SK-N-SH (cell line): ENCODE data around the gene PAPOLA. TPM values are rescaled to one million over a fixed set of nuclear protein-coding genes. Genes with fewer than 3 reads are reported as not detected.

Source experiments
- CTCF ChIA-PET: fragments of 300-600, 350-600 bp; formaldehyde crosslinking; extraction: SDS; loops from one replicate; lab custom pipeline; 2021; lab: Yijun Ruan, JAX
- POLR2A ChIA-PET: fragments of 350-600 bp; sonication (Branson Sonifier 250); formaldehyde crosslinking; extraction: SDS; loops from one replicate; lab custom pipeline; 2020; ENCODE audit warnings: antibody characterized with exemption, inconsistent platforms; lab: Yijun Ruan, JAX
- DNase-seq: peaks from one replicate; pipeline ENCODE4 v3.0.0; 2012
- H2AFZ ChIP-seq: fragments of 200-600 bp; sonication (generic); 2 replicates; pipeline ENCODE4 v1.8.1; 2016; ENCODE audit warnings: antibody characterized with exemption, mild to moderate bottlenecking, low read depth
- H3F3A ChIP-seq: fragments of 200-600 bp; sonication (generic); replicated peaks from 2 replicates; pipeline ENCODE3; 2016; ENCODE audit warnings: antibody characterized with exemption, mild to moderate bottlenecking; ENCODE audit not compliant: insufficient read depth
- H3K27ac ChIP-seq, 2 experiments: fragments of 200-500 bp in 1 of 2; fragments of 200-600 bp in 1 of 2; sonication (Bioruptor generic) in 1 of 2; sonication (generic), shearing (Covaris generic) in 1 of 2; 2 replicates each; pipeline versions ENCODE4 v1.5.1 to v1.6.1; 2014 to 2016; ENCODE audit warnings: low read depth in 2 of 2, inconsistent platforms in 1 of 2, low read length in 1 of 2, mild to moderate bottlenecking in 1 of 2, mixed read lengths in 1 of 2
- H3K27me3 ChIP-seq: fragments of 200-600 bp; sonication (generic), shearing (Covaris generic); 2 replicates; pipeline ENCODE4 v1.6.1; 2016; ENCODE audit warnings: mixed run types; ENCODE audit not compliant: insufficient read depth
- H3K36me3 ChIP-seq, 2 experiments: fragments of 200-500 bp in 1 of 2; fragments of 200-600 bp in 1 of 2; sonication (Bioruptor generic) in 1 of 2; sonication (generic) in 1 of 2; replicated peaks in 1 of 2; 2 replicates each; pipeline versions ENCODE3 to v1.5.1; 2014 to 2016; ENCODE audit warnings: low read length in 1 of 2, mild to moderate bottlenecking in 1 of 2; ENCODE audit not compliant: insufficient read depth in 2 of 2, control insufficient read depth in 1 of 2
- H3K4me1 ChIP-seq, 2 experiments: fragments of 200-500 bp in 1 of 2; fragments of 200-600 bp in 1 of 2; sonication (Bioruptor generic) in 1 of 2; sonication (generic), shearing (Covaris generic) in 1 of 2; 2 replicates each; pipeline versions ENCODE4 v1.5.1 to v1.6.1; 2014 to 2016; ENCODE audit warnings: low read depth in 1 of 2, low read length in 1 of 2, mixed run types in 1 of 2; ENCODE audit not compliant: insufficient read depth in 2 of 2, control insufficient read depth in 1 of 2
- H3K4me2 ChIP-seq: fragments of 200-600 bp; sonication (generic), shearing (Covaris generic); 2 replicates; pipeline ENCODE4 v1.6.1; 2017; ENCODE audit warnings: mixed run types
- H3K4me3 ChIP-seq, 2 experiments: fragments of 200-500 bp in 1 of 2; fragments of 200-600 bp in 1 of 2; sonication (Bioruptor generic) in 1 of 2; sonication (generic), shearing (Covaris generic) in 1 of 2; 2 replicates each; pipeline versions ENCODE4 v1.5.1 to v1.8.1; 2014 to 2016; ENCODE audit warnings: low read depth in 2 of 2, inconsistent platforms in 1 of 2, low read length in 1 of 2, mild to moderate bottlenecking in 1 of 2, mixed read lengths in 1 of 2, moderate library complexity in 1 of 2
- H3K79me2 ChIP-seq: fragments of 200-600 bp; sonication (generic); 2 replicates; pipeline ENCODE4 v1.8.1; 2017; ENCODE audit warnings: mild to moderate bottlenecking; ENCODE audit not compliant: insufficient read depth
- H3K9ac ChIP-seq: fragments of 200-600 bp; sonication (generic); 2 replicates; pipeline ENCODE4 v1.6.1; 2017; ENCODE audit warnings: mixed run types
- H3K9me2 ChIP-seq: fragments of 200-600 bp; sonication (generic); 2 replicates; pipeline ENCODE4 v1.6.1; 2017; ENCODE audit warnings: mixed run types
- H3K9me3 ChIP-seq: fragments of 200-600 bp; sonication (generic); 2 replicates; pipeline ENCODE4 v1.6.1; 2017; ENCODE audit warnings: mixed run types, mild to moderate bottlenecking, moderate library complexity
- H4K20me1 ChIP-seq: fragments of 200-600 bp; sonication (generic); 2 replicates; pipeline ENCODE4 v1.6.1; 2017; ENCODE audit warnings: mild to moderate bottlenecking, mixed run types; ENCODE audit not compliant: insufficient read depth
- CTCF ChIP-seq: fragments of 200-600 bp; sonication (generic); IDR thresholded peaks from 2 replicates; pipeline ENCODE4 v1.6.1; 2017; ENCODE audit warnings: antibody characterized with exemption, mild to moderate bottlenecking, moderate library complexity
- EP300 ChIP-seq, 2 experiments: IDR thresholded peaks; 2 replicates each; pipeline versions ENCODE4 v1.4.0 to v1.6.1; 2012; ENCODE audit warnings: borderline replicate concordance in 1 of 2, low read depth in 1 of 2, low read length in 1 of 2
- EZH2phosphoT487 ChIP-seq: fragments of 200-600 bp; sonication (generic); IDR thresholded peaks from 2 replicates; pipeline ENCODE4 v1.6.1; 2017; ENCODE audit warnings: low read depth, mixed run types, mild to moderate bottlenecking, antibody characterized with exemption, moderate library complexity, borderline replicate concordance
- FOSL2 ChIP-seq: IDR thresholded peaks from 2 replicates; pipeline ENCODE4 v1.4.0; 2012; ENCODE audit warnings: low read depth, mild to moderate bottlenecking, moderate library complexity, borderline replicate concordance
- FOXJ3 ChIP-seq: sonication (generic); formaldehyde crosslinking; IDR thresholded peaks from 2 replicates; pipeline ENCODE4 v1.5.1; 2020; ENCODE audit warnings: mild to moderate bottlenecking, missing genetic modification reagents
- FOXM1 ChIP-seq: IDR thresholded peaks from 2 replicates; pipeline ENCODE4 v1.4.0; 2012; ENCODE audit warnings: low read depth, mild to moderate bottlenecking
- MEF2A ChIP-seq: IDR thresholded peaks from 2 replicates; pipeline ENCODE4 v1.4.0; 2012; ENCODE audit warnings: low read depth, borderline replicate concordance
- PBX3 ChIP-seq: IDR thresholded peaks from 2 replicates; pipeline ENCODE4; 2012
- RAD21 ChIP-seq: IDR thresholded peaks from 2 replicates; pipeline ENCODE4 v1.6.1; 2012; ENCODE audit warnings: mild to moderate bottlenecking, low read length
- REST ChIP-seq: IDR thresholded peaks from 2 replicates; pipeline ENCODE4 v1.6.1; 2012; ENCODE audit warnings: mild to moderate bottlenecking, low read depth, low read length, moderate library complexity
- RFX5 ChIP-seq: IDR thresholded peaks from 2 replicates; pipeline ENCODE4 v1.6.1; 2012; ENCODE audit warnings: mild to moderate bottlenecking, improper control_type of control experiment, low read length
- RXRA ChIP-seq: IDR thresholded peaks from 2 replicates; pipeline ENCODE4 v1.4.0; 2012; ENCODE audit warnings: low read depth, mild to moderate bottlenecking, borderline replicate concordance
- TCF12 ChIP-seq: IDR thresholded peaks from 2 replicates; pipeline ENCODE4 v1.4.0; 2012
- TEAD4 ChIP-seq: IDR thresholded peaks from 2 replicates; pipeline ENCODE4 v1.4.0; 2012; ENCODE audit warnings: mild to moderate bottlenecking, borderline replicate concordance; ENCODE audit not compliant: insufficient read depth
- WGBS: methylation state at CpG from one replicate; pipeline ENCODE4 v1.1.6; 2017; ENCODE audit warnings: low lambda C conversion rate; 5-methylcytosine and 5-hydroxymethylcytosine counted together
- polyA plus RNA-seq, 3 experiments: library from polyadenylated mRNA; depleted of rRNA; stranded (reverse); fragments of >200 nt; gene quantifications; 2 replicates each; pipeline ENCODE4 v1.2.3, GENCODE V29; 2012

Gene PAPOLA
- polyA plus RNA-seq, 1 of the 3 experiments (the other 2 are of a cell fraction), result 53.7 TPM

GRCh38 chr14:96536807-96537206 lies 34.6 kb downstream of the PAPOLA start:
- POLR2A ChIA-PET, result no interaction called here
- TF ChIP-seq CTCF, result no peak
- TF ChIP-seq RAD21, result no peak
- no peak for TF ChIP-seq FOXJ3
- no peak for TF ChIP-seq TEAD4
- peaks cover 58 to 70% of the 10 kb centered on the region in 2 experiments for H3K36me3 ChIP-seq
- H4K20me1 ChIP-seq, result no peaks in the 10 kb centered on the region
- no peak overlapping the region for H3K4me2 ChIP-seq
- CTCF ChIA-PET, result interaction anchor here (2.6 kb wide), 1 partner anchor 30 kb away, joined by 8 read pairs; no protein-coding TSS in a partner anchor
- peaks cover 19% of the 10 kb centered on the region for H3F3A ChIP-seq
- DNase-seq, result no peak
- H3K4me1 ChIP-seq, result peaks cover 0 to 5% of the 10 kb centered on the region in 2 experiments; a peak in 2 of 4 replicates
- no peak overlapping the region for H3K9ac ChIP-seq
- H3K27me3 ChIP-seq, result no peaks in the 10 kb centered on the region
- no peak overlapping the region for H3K4me3 ChIP-seq
- no peaks in the 10 kb centered on the region for H3K9me3 ChIP-seq
- H3K27ac ChIP-seq, result no peak overlapping the region
- H2AFZ ChIP-seq, result no peak overlapping the region
- H3K9me2 ChIP-seq, result no peaks in the 10 kb centered on the region
- H3K79me2 ChIP-seq, result 0 out of 2 replicates have a peak, but pooled peaks cover 4% of the 10 kb centered on the region
- 100% methylated on average over 1 of the region's 1 CpG for WGBS

GRCh38 chr14:96538097-96538989 lies 36.2 kb downstream of the PAPOLA start:
- no peak overlapping the region for H2AFZ ChIP-seq

More at GRCh38 chr14:96538097-96538989, 36.2 kb downstream of the PAPOLA start:
- DNase-seq, result no peak
- Histone ChIP-seq H3K4me3 (no peak overlapping the region), H3F3A (peaks cover 19% of the 10 kb centered on the region), H3K9me3 (no peaks in the 10 kb centered on the region), H3K36me3 (peaks cover 61 to 70% of the 10 kb centered on the region in 2 experiments), H3K9me2 (no peaks in the 10 kb centered on the region), H3K27ac (no peak overlapping the region; a peak in 1 of 4 replicates), H3K4me2 (no peak overlapping the region), H3K9ac (no peak overlapping the region), H3K79me2 (0 out of 2 replicates have a peak, but pooled peaks cover 4% of the 10 kb centered on the region), H3K4me1 (peaks cover 0 to 5% of the 10 kb centered on the region in 2 experiments; a peak in 2 of 4 replicates), H4K20me1 (no peaks in the 10 kb centered on the region), H3K27me3 (no peaks in the 10 kb centered on the region)
- POLR2A ChIA-PET, result no interaction called here
- CTCF ChIA-PET, result interaction anchor here (0.6 to 2.6 kb wide), 2 partner anchors 29 to 440 kb away, joined by 3 to 8 read pairs; no protein-coding TSS in a partner anchor
- 74% methylated on average over 3 of the region's 3 CpGs for WGBS
- TF ChIP-seq RFX5 (no peak), MEF2A (no peak), EP300 (IDR thresholded peaks at IDR 0.05; ENCODE audit: borderline replicate concordance in 1 of 2, low read depth in 1 of 2, low read length in 1 of 2) (no peak), RXRA (no peak), FOXJ3 (no peak), TCF12 (no peak), FOSL2 (peak; percentile 15; the same call in 1 of the 2 replicates), REST (no peak), EZH2phosphoT487 (no peak), PBX3 (peak; percentile 28; the same call in 1 of the 2 replicates), FOXM1 (no peak), RAD21 (no peak)
